ENCODE measurements around the gene TMEM42.

- TF ChIP-seq, protein P1, sequence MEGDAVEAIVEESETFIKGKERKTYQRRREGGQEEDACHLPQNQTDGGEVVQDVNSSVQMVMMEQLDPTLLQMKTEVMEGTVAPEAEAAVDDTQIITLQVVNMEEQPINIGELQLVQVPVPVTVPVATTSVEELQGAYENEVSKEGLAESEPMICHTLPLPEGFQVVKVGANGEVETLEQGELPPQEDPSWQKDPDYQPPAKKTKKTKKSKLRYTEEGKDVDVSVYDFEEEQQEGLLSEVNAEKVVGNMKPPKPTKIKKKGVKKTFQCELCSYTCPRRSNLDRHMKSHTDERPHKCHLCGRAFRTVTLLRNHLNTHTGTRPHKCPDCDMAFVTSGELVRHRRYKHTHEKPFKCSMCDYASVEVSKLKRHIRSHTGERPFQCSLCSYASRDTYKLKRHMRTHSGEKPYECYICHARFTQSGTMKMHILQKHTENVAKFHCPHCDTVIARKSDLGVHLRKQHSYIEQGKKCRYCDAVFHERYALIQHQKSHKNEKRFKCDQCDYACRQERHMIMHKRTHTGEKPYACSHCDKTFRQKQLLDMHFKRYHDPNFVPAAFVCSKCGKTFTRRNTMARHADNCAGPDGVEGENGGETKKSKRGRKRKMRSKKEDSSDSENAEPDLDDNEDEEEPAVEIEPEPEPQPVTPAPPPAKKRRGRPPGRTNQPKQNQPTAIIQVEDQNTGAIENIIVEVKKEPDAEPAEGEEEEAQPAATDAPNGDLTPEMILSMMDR (IDR thresholded peaks at IDR 0.05 in 2 of 3, conservative IDR thresholded peaks at IDR 0.05 in 1 of 3; ENCODE audit: insufficient read depth in 2 of 3, low read depth in 1 of 3, low read length in 3 of 3), result no peak
- TF ChIP-seq ZBTB1 (CRISPR knock-in tag; IDR thresholded peaks at IDR 0.05; ENCODE audit: borderline replicate concordance, low read depth) (no peak), SMAD1 (IDR thresholded peaks at IDR 0.05; ENCODE audit: low read depth, low read length, partially characterized antibody) (no peak), BACH1 (tag; IDR thresholded peaks at IDR 0.05) (no peak), ZNF140 (CRISPR knock-in tag; IDR thresholded peaks at IDR 0.05) (no peak), SRSF9 (IDR thresholded peaks at IDR 0.05; ENCODE audit: borderline replicate concordance, low read depth, low read length) (no peak)
- TF ChIP-seq, protein P2, sequence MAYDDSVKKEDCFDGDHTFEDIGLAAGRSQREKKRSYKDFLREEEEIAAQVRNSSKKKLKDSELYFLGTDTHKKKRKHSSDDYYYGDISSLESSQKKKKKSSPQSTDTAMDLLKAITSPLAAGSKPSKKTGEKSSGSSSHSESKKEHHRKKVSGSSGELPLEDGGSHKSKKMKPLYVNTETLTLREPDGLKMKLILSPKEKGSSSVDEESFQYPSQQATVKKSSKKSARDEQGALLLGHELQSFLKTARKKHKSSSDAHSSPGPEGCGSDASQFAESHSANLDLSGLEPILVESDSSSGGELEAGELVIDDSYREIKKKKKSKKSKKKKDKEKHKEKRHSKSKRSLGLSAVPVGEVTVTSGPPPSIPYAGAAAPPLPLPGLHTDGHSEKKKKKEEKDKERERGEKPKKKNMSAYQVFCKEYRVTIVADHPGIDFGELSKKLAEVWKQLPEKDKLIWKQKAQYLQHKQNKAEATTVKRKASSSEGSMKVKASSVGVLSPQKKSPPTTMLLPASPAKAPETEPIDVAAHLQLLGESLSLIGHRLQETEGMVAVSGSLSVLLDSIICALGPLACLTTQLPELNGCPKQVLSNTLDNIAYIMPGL (CRISPR knock-in tag; IDR thresholded peaks at IDR 0.05), result no peak
- TF ChIP-seq, protein P3, sequence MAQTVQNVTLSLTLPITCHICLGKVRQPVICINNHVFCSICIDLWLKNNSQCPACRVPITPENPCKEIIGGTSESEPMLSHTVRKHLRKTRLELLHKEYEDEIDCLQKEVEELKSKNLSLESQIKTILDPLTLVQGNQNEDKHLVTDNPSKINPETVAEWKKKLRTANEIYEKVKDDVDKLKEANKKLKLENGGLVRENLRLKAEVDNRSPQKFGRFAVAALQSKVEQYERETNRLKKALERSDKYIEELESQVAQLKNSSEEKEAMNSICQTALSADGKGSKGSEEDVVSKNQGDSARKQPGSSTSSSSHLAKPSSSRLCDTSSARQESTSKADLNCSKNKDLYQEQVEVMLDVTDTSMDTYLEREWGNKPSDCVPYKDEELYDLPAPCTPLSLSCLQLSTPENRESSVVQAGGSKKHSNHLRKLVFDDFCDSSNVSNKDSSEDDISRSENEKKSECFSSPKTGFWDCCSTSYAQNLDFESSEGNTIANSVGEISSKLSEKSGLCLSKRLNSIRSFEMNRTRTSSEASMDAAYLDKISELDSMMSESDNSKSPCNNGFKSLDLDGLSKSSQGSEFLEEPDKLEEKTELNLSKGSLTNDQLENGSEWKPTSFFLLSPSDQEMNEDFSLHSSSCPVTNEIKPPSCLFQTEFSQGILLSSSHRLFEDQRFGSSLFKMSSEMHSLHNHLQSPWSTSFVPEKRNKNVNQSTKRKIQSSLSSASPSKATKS (CRISPR knock-in tag; IDR thresholded peaks at IDR 0.05), result no peak
These were observed 38.1 kb downstream of the TMEM42 start for GRCh38 chr3:44899683-44900367.
